MM.1S (cell line): ENCODE measurements around the gene ADAMTS12.

Experiments used
- EZH2 ChIP-seq: fragments of 300-600 bp; sonication (generic); optimal IDR thresholded peaks from 2 replicates; pipeline ENCODE3; 2017; ENCODE audit warnings: low read depth, mild to moderate bottlenecking, antibody characterized with exemption, low read length, mixed read lengths
- EZH2phosphoT487 ChIP-seq: fragments of 300-600 bp; sonication (generic); IDR thresholded peaks from 2 replicates; pipeline ENCODE4 v1.6.1; 2018; ENCODE audit warnings: antibody characterized with exemption, low read length
- TF ChIP-seq, protein P1 (sequence below): fragments of 300-600 bp; sonication (generic); IDR thresholded peaks from 2 replicates; pipeline ENCODE4 v1.5.1; 2016; ENCODE audit warnings: antibody characterized with exemption, low read length, mixed read lengths

DNA sequence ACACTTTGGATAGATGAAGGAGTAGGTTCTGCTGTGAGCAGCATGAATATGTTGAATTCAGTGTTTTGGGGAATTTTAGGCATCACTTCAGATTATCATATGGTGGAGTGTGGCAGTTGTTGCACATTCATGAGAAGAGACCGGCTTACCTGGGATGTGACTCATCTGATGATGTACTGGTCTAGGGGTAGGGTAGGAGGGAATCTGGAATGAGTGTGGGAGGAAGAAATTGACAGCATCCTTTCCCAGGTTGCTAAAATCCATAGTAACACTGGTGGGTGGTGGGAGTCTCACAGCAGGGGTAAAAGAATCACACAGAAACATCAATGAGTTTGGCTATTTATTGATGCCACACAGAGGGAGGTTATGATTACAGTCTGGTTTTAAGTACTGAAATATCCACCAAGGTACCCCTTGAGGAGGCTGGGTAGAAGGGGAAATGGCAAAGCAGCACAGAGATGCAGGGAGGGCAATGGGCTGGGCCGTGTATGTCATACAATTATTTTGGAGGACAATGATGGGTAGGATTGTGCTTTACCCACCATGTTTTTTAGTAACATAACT, 368.5 kb downstream of the ADAMTS12 start:
- TF ChIP-seq, protein P1, sequence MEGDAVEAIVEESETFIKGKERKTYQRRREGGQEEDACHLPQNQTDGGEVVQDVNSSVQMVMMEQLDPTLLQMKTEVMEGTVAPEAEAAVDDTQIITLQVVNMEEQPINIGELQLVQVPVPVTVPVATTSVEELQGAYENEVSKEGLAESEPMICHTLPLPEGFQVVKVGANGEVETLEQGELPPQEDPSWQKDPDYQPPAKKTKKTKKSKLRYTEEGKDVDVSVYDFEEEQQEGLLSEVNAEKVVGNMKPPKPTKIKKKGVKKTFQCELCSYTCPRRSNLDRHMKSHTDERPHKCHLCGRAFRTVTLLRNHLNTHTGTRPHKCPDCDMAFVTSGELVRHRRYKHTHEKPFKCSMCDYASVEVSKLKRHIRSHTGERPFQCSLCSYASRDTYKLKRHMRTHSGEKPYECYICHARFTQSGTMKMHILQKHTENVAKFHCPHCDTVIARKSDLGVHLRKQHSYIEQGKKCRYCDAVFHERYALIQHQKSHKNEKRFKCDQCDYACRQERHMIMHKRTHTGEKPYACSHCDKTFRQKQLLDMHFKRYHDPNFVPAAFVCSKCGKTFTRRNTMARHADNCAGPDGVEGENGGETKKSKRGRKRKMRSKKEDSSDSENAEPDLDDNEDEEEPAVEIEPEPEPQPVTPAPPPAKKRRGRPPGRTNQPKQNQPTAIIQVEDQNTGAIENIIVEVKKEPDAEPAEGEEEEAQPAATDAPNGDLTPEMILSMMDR: no peak
- TF ChIP-seq EZH2 (no peak), EZH2phosphoT487 (no peak)
